Lower leg skin (tissue), 3 donors: ENCODE measurements around the gene ACTRT3.

ENCODE experiments used
- CTCF ChIP-seq, 3 donors: fragments of 450-650 bp; IDR thresholded peaks; one replicate each; pipeline ENCODE4 v1.5.1; 2016; ENCODE audit warnings: antibody characterized with exemption in 3 of 3, mild to moderate bottlenecking in 3 of 3, moderate library complexity in 2 of 3
- POLR2A ChIP-seq, 2 donors: fragments of 450-650 bp; IDR thresholded peaks; one replicate each; pipeline ENCODE4 v1.6.1; 2016 to 2017; ENCODE audit warnings: antibody characterized with exemption in 2 of 2, mild to moderate bottlenecking in 1 of 2, moderate library complexity in 1 of 2

- no peak for TF ChIP-seq CTCF (IDR thresholded peaks at IDR 0.05)
- no peak for TF ChIP-seq POLR2A (IDR thresholded peaks at IDR 0.05)
Observed at GRCh38 chr3:169809230-169809795, 40.0 kb upstream of the ACTRT3 start.
